ENCODE results near the gene WDR45B. TPM values are rescaled to one million over a fixed set of nuclear protein-coding genes. Genes with fewer than 3 reads are reported as not detected.

Gene WDR45B
- total RNA-seq, 1 donor from 2014 or later, result 41.4 TPM

- TF ChIP-seq CTCF (IDR thresholded peaks at IDR 0.05; ENCODE audit: borderline replicate concordance), result no peak
- no peaks in the 10 kb centered on the region for H3K27me3 ChIP-seq (ENCODE audit: low read depth)
- peaks cover 11% of the 10 kb centered on the region for H3K4me1 ChIP-seq
- H3K4me3 ChIP-seq, result no peak overlapping the region
- H3K27ac ChIP-seq (replicated peaks), result peak overlapping the region; percentile 6
- DNase-seq, result no peak
- H3K36me3 ChIP-seq, result no peaks in the 10 kb centered on the region
- no peaks in the 10 kb centered on the region for H3K9me3 ChIP-seq (replicated peaks)
- intact Hi-C loops (cut with micrococcal nuclease), result no loop called here
Measured at GRCh38 chr17:82687871-82688270, 39.6 kb upstream of the WDR45B start.

GRCh38 chr17:82687375-82687861 lies 39.2 kb upstream of the WDR45B start:
- TF ChIP-seq CTCF (IDR thresholded peaks at IDR 0.05; ENCODE audit: borderline replicate concordance), result no peak
- intact Hi-C loops (cut with micrococcal nuclease), result no loop called here
- H3K4me3 ChIP-seq, result no peak overlapping the region

GRCh38 chr17:82686366-82687324 lies 38.4 kb upstream of the WDR45B start:
- peak overlapping the region; percentile 6 for H3K27ac ChIP-seq (replicated peaks)

More at GRCh38 chr17:82687375-82687861, 39.2 kb upstream of the WDR45B start:
- Histone ChIP-seq H3K27ac (replicated peaks) (peak overlapping the region; percentile 6), H3K27me3 (ENCODE audit: low read depth) (no peaks in the 10 kb centered on the region), H3K4me1 (peaks cover 11% of the 10 kb centered on the region), H3K9me3 (replicated peaks) (no peaks in the 10 kb centered on the region), H3K36me3 (no peaks in the 10 kb centered on the region)
- no peak for DNase-seq

GRCh38 chr17:82685291-82685690 lies 37.0 kb upstream of the WDR45B start:
- Histone ChIP-seq H3K4me3 (no peak overlapping the region), H3K27ac (replicated peaks) (no peak overlapping the region), H3K27me3 (ENCODE audit: low read depth) (no peaks in the 10 kb centered on the region), H3K36me3 (no peaks in the 10 kb centered on the region), H3K4me1 (peaks cover 11% of the 10 kb centered on the region), H3K9me3 (replicated peaks) (peaks cover 14% of the 10 kb centered on the region)
- TF ChIP-seq CTCF (IDR thresholded peaks at IDR 0.05; ENCODE audit: borderline replicate concordance), result no peak
- intact Hi-C loops (cut with micrococcal nuclease), result no loop called here
- no peak for DNase-seq

More at GRCh38 chr17:82686366-82687324, 38.4 kb upstream of the WDR45B start:
- H3K4me3 ChIP-seq, result no peak overlapping the region
- no peak for DNase-seq
- peaks cover 7% of the 10 kb centered on the region for H3K9me3 ChIP-seq (replicated peaks)
- no peaks in the 10 kb centered on the region for H3K36me3 ChIP-seq
- peaks cover 11% of the 10 kb centered on the region for H3K4me1 ChIP-seq
- TF ChIP-seq CTCF (IDR thresholded peaks at IDR 0.05; ENCODE audit: borderline replicate concordance), result no peak
- H3K27me3 ChIP-seq (ENCODE audit: low read depth), result no peaks in the 10 kb centered on the region
- intact Hi-C loops (cut with micrococcal nuclease), result no loop called here

- no peak overlapping the region for H3K27ac ChIP-seq (replicated peaks)
- no peak for TF ChIP-seq CTCF (IDR thresholded peaks at IDR 0.05; ENCODE audit: borderline replicate concordance)
- H3K9me3 ChIP-seq (replicated peaks), result peaks cover 14% of the 10 kb centered on the region
- no peaks in the 10 kb centered on the region for H3K27me3 ChIP-seq (ENCODE audit: low read depth)
- peaks cover 11% of the 10 kb centered on the region for H3K4me1 ChIP-seq
- H3K36me3 ChIP-seq, result no peaks in the 10 kb centered on the region
- intact Hi-C loops (cut with micrococcal nuclease), result no loop called here
- DNase-seq, result no peak
- H3K4me3 ChIP-seq, result no peak overlapping the region
Measured at GRCh38 chr17:82684228-82684841, 36.1 kb upstream of the WDR45B start.
